ENCODE data around the gene KLRF2. TPM values are rescaled to one million over a fixed set of nuclear protein-coding genes. Genes with fewer than 3 reads are reported as not detected.

Gene KLRF2
- total RNA-seq, 1 donor from 2014 or later: not detected

DNA sequence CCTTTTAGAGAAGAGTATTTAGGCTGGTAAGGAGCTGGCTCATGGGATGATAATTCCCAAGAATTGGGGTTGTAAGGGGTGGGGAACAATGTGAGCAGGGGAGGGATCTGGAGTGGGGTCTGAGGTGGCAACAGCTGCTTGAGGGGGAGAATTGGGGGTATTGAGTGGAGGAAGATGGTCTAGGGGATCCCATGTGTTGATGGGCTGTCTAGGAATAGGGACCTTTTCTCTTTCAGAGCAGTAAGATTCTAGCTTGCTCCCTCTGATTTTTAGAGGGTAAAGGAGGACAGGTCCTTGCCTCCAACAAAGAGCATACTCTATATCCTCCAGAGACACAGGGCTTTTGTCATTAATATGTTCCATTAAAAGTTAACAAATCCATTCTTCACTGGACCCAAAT is 28.4 kb downstream of the KLRF2 start:
- H3K27ac Mint-ChIP-seq: no peak overlapping the region
- H3K4me1 Mint-ChIP-seq (ENCODE audit: low read depth): no peaks in the 10 kb centered on the region
- peaks cover 56% of the 10 kb centered on the region for H3K9me3 Mint-ChIP-seq (ENCODE audit: low read depth)
- H3K36me3 Mint-ChIP-seq (ENCODE audit: insufficient read depth): peaks cover 9% of the 10 kb centered on the region
- no peak for DNase-seq (ENCODE audit: low spot score, unreplicated experiment)
- no peak overlapping the region for H3K4me3 Mint-ChIP-seq (ENCODE audit: low read depth)
- TF ChIP-seq CTCF (IDR thresholded peaks at IDR 0.05; ENCODE audit: unreplicated experiment): no peak
- no peaks in the 10 kb centered on the region for H3K27me3 Mint-ChIP-seq

- Mint-ChIP-seq H3K4me1 (ENCODE audit: low read depth) (no peaks in the 10 kb centered on the region), H3K9me3 (ENCODE audit: low read depth) (peaks cover 48% of the 10 kb centered on the region), H3K27me3 (no peaks in the 10 kb centered on the region), H3K27ac (no peak overlapping the region), H3K4me3 (ENCODE audit: low read depth) (no peak overlapping the region), H3K36me3 (ENCODE audit: insufficient read depth) (peaks cover 9% of the 10 kb centered on the region)
- DNase-seq (ENCODE audit: low spot score, unreplicated experiment): no peak
- TF ChIP-seq CTCF (IDR thresholded peaks at IDR 0.05; ENCODE audit: unreplicated experiment): no peak
Observed at GRCh38 chr12:9910716-9911421, 29.6 kb downstream of the KLRF2 start.

DNA sequence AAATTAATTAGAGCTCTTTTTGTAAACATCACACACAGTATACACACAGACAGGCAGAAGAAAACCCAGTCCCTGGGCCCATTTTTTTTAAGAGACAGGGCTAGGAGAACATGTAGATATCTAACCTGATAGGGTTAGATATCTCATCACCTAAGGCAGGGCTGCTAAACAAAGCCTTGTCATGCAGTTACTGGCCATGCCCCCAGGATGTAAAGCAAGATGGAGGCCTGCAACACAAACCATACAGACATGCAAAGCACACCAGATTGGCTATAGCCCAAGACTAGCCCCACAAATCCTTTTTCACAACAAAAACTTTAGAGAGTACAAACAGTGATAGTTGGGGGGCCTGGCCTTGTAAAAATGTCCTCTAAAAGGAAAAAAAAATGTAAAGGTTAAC is 30.4 kb downstream of the KLRF2 start:
- Mint-ChIP-seq H3K27me3 (no peaks in the 10 kb centered on the region), H3K36me3 (ENCODE audit: insufficient read depth) (peaks cover 9% of the 10 kb centered on the region), H3K4me1 (ENCODE audit: low read depth) (no peaks in the 10 kb centered on the region), H3K9me3 (ENCODE audit: low read depth) (peaks cover 46% of the 10 kb centered on the region), H3K27ac (no peak overlapping the region), H3K4me3 (ENCODE audit: low read depth) (no peak overlapping the region)
- no peak for DNase-seq (ENCODE audit: low spot score, unreplicated experiment)
- TF ChIP-seq CTCF (IDR thresholded peaks at IDR 0.05; ENCODE audit: unreplicated experiment): no peak

GRCh38 chr12:9919443-9919842 is 38.2 kb downstream of the KLRF2 start:
- Mint-ChIP-seq H3K9me3 (ENCODE audit: low read depth) (peaks cover 9% of the 10 kb centered on the region), H3K4me3 (ENCODE audit: low read depth) (no peak overlapping the region), H3K27me3 (no peaks in the 10 kb centered on the region), H3K4me1 (ENCODE audit: low read depth) (no peaks in the 10 kb centered on the region), H3K27ac (no peak overlapping the region), H3K36me3 (ENCODE audit: insufficient read depth) (no peaks in the 10 kb centered on the region)
- DNase-seq (ENCODE audit: low spot score, unreplicated experiment): no peak
- no peak for TF ChIP-seq CTCF (IDR thresholded peaks at IDR 0.05; ENCODE audit: unreplicated experiment)

DNA sequence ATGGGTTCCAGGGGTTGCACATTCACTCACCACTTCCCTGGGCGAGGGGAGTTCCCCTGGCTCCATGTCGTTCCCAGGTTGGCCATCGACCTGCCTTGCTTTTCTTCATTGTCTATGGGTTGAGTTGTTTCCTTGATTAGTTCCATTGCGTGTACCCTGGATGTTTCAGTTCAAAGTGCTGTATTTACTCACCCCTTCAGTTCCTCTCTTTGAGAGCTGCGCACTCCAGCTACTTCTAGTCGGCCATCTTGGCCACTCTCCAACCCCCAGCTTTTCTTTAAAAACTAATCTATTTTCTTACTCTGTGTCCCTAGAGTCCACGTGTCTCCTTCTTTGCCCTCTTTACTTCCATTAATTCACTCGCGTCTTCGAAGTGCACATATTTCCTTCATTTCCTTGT is 39.2 kb downstream of the KLRF2 start:
- Mint-ChIP-seq H3K27me3 (no peaks in the 10 kb centered on the region), H3K4me1 (ENCODE audit: low read depth) (no peaks in the 10 kb centered on the region), H3K36me3 (ENCODE audit: insufficient read depth) (no peaks in the 10 kb centered on the region), H3K27ac (no peak overlapping the region), H3K4me3 (ENCODE audit: low read depth) (no peak overlapping the region), H3K9me3 (ENCODE audit: low read depth) (peaks cover 7% of the 10 kb centered on the region)
- no peak for TF ChIP-seq CTCF (IDR thresholded peaks at IDR 0.05; ENCODE audit: unreplicated experiment)
- DNase-seq (ENCODE audit: low spot score, unreplicated experiment): no peak

All from progenitor cell of endocrine pancreas (in vitro differentiated cells).